Caco-2 (cell line): ENCODE results near the gene TUBGCP5. TPM values are rescaled to one million over a fixed set of nuclear protein-coding genes. Genes with fewer than 3 reads are reported as not detected.

Source experiments
- BruUV-seq: library from RNA; stranded (reverse); fragments of 400-500 nt; replicated peaks from 2 replicates; lab custom pipeline; 2021; lab: Mats Ljungman, UMichigan
- CTCF ChIA-PET: fragments of 300-600 bp; sonication (Branson Sonifier 250); formaldehyde crosslinking; loops from one replicate; lab custom pipeline; 2022; ENCODE audit warnings: antibody characterized with exemption; lab: Charles Lee
- POLR2A ChIA-PET: fragments of 300-600 bp; sonication (Branson Sonifier 250); formaldehyde crosslinking; loops from one replicate; lab custom pipeline; 2022; ENCODE audit warnings: antibody characterized with exemption; lab: Charles Lee
- DNase-seq, 2 experiments: peaks; one replicate each; pipeline versions ENCODE4 v3.0.0 to v3.0.0-alpha.2; 2020 to 2022
- H3K27me3 ChIP-seq: replicated peaks from 2 replicates; pipeline ENCODE4 v1.6.0; 2011; ENCODE audit warnings: low read length; ENCODE audit not compliant: control insufficient read depth, insufficient read depth
- H3K36me3 ChIP-seq: 2 replicates; pipeline ENCODE4 v1.5.1; 2011; ENCODE audit warnings: low read length; ENCODE audit not compliant: control insufficient read depth, insufficient read depth
- H3K4me1 ChIP-seq: fragments of 250-450 bp; sonication (Bioruptor Pico); 2 replicates; pipeline ENCODE4 v1.5.1; 2020; ENCODE audit warnings: mild to moderate bottlenecking
- H3K4me3 ChIP-seq: 2 replicates; pipeline ENCODE4 v1.5.1; 2011; ENCODE audit warnings: low read depth, mild to moderate bottlenecking, control low read depth, low read length
- H3K9me3 ChIP-seq: fragments of 250-450 bp; sonication (Bioruptor Pico); 2 replicates; pipeline ENCODE4 v1.5.1; 2020; ENCODE audit warnings: mild to moderate bottlenecking, moderate library complexity
- H3K27ac Mint-ChIP-seq: one replicate; pipeline ENCODE4 v1.8.0; 2022; ENCODE audit warnings: mixed read lengths; ENCODE audit not compliant: unreplicated experiment
- H3K27me3 Mint-ChIP-seq: one replicate; pipeline ENCODE4 v1.8.0; 2022; ENCODE audit warnings: mixed read lengths; ENCODE audit not compliant: insufficient read depth, unreplicated experiment
- H3K36me3 Mint-ChIP-seq: one replicate; pipeline ENCODE4 v1.8.0; 2022; ENCODE audit warnings: mild to moderate bottlenecking, mixed read lengths; ENCODE audit not compliant: insufficient read depth, unreplicated experiment
- H3K4me1 Mint-ChIP-seq: one replicate; pipeline ENCODE4 v1.8.0; 2022; ENCODE audit warnings: low read depth, mixed read lengths; ENCODE audit not compliant: unreplicated experiment
- H3K4me3 Mint-ChIP-seq: one replicate; pipeline ENCODE4 v1.8.0; 2022; ENCODE audit warnings: mild to moderate bottlenecking, moderate library complexity, mixed read lengths; ENCODE audit not compliant: unreplicated experiment
- H3K9me3 Mint-ChIP-seq: one replicate; pipeline ENCODE4 v1.8.0; 2022; ENCODE audit warnings: mixed read lengths; ENCODE audit not compliant: unreplicated experiment
- CTCF ChIP-seq, 2 experiments: fragments of 200-600 bp in 1 of 2; IDR thresholded peaks; 1 replicate in 1 of 2; 2 replicates in 1 of 2; pipeline versions ENCODE4 v1.5.1 to v1.8.0; 2011 to 2022; ENCODE audit warnings: antibody characterized with exemption in 1 of 2, control low read depth in 1 of 2, inconsistent platforms in 1 of 2, low read depth in 1 of 2, low read length in 1 of 2, mild to moderate bottlenecking in 1 of 2, moderate library complexity in 1 of 2; ENCODE audit not compliant: insufficient read depth in 1 of 2, severe bottlenecking in 1 of 2, unreplicated experiment in 1 of 2
- intact Hi-C: fragments of 100-400 bp; cut with micrococcal nuclease; formaldehyde crosslinking; loops from one replicate; pipeline ENCODE4 v1.10.0; 2022; ENCODE audit not compliant: unreplicated experiment
- total RNA-seq: library from RNA; stranded (reverse); gene quantifications from 2 replicates; pipeline ENCODE4 v1.2.3, GENCODE V29; 2022

The TUBGCP5 gene
- total RNA-seq, 1 experiment from 2014 or later, result 53.1 TPM

GRCh38 chr15:23069496-23070166 is 30.3 kb upstream of the TUBGCP5 start:
- CTCF ChIA-PET, result no interaction called here
- no peak overlapping the region for H3K27ac Mint-ChIP-seq

DNA sequence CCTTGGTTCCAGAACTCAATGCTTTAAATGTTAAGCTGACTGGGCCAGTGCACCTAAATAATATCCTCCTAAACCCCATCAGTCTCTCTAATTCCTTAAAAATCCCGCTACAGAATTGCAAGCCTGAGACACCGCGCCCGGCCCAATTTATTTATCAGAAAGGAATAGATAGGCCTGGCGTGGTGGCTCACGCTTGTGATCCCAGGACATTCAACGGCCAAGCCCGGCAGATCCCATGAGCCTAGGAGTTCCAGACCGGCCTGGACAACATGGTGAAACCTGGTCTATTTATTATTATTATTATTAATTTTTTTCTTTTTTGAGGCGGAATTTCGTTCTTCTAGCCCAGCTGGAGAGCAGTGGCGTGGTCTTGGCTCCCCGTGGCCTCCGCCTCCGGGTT is 28.0 kb upstream of the TUBGCP5 start:
- no TSS peak for BruUV-seq
- H3K9me3 Mint-ChIP-seq, result peaks cover 11% of the 10 kb centered on the region
- no peaks in the 10 kb centered on the region for H3K27me3 Mint-ChIP-seq
- no peak overlapping the region for H3K27ac Mint-ChIP-seq
- ChIA-PET POLR2A (no interaction called here), CTCF (no interaction called here)
- peak in 1 of 2 experiments; percentile 14 for DNase-seq
- no peaks in the 10 kb centered on the region for H3K36me3 Mint-ChIP-seq
- TF ChIP-seq CTCF (IDR thresholded peaks at IDR 0.05; ENCODE audit: insufficient read depth in 1 of 2, low read depth in 1 of 2, low read length in 1 of 2, severe bottlenecking in 1 of 2, unreplicated experiment in 1 of 2), result no peak
- Histone ChIP-seq H3K36me3 (no peaks in the 10 kb centered on the region), H3K4me3 (no peak overlapping the region), H3K4me1 (peaks cover 4% of the 10 kb centered on the region; the same call in 1 of the 2 replicates), H3K27me3 (no peaks in the 10 kb centered on the region), H3K9me3 (peaks cover 13% of the 10 kb centered on the region)
- H3K4me3 Mint-ChIP-seq, result no peak overlapping the region
- H3K4me1 Mint-ChIP-seq, result peaks cover 6% of the 10 kb centered on the region
- intact Hi-C loops, result no loop called here

More at GRCh38 chr15:23069496-23070166, 30.3 kb upstream of the TUBGCP5 start:
- BruUV-seq, result no TSS peak
- no peaks in the 10 kb centered on the region for H3K9me3 Mint-ChIP-seq
- Histone ChIP-seq H3K9me3 (peaks cover 8% of the 10 kb centered on the region), H3K36me3 (no peaks in the 10 kb centered on the region), H3K27me3 (no peaks in the 10 kb centered on the region; the same call in 1 of the 2 replicates), H3K4me3 (no peak overlapping the region), H3K4me1 (peaks cover 7% of the 10 kb centered on the region; the same call in 1 of the 2 replicates)
- POLR2A ChIA-PET, result no interaction called here
- H3K27me3 Mint-ChIP-seq, result no peaks in the 10 kb centered on the region
- H3K4me1 Mint-ChIP-seq, result peaks cover 16% of the 10 kb centered on the region
- intact Hi-C loops, result no loop called here
- DNase-seq, result peak in 1 of 2 experiments; percentile 22
- no peaks in the 10 kb centered on the region for H3K36me3 Mint-ChIP-seq
- peak; percentile 18 to 33 for TF ChIP-seq CTCF (IDR thresholded peaks at IDR 0.05; ENCODE audit: insufficient read depth in 1 of 2, low read depth in 1 of 2, low read length in 1 of 2, severe bottlenecking in 1 of 2, unreplicated experiment in 1 of 2)
- no peak overlapping the region for H3K4me3 Mint-ChIP-seq

- Mint-ChIP-seq H3K36me3 (no peaks in the 10 kb centered on the region), H3K9me3 (peaks cover 15% of the 10 kb centered on the region), H3K4me3 (no peak overlapping the region), H3K27ac (no peak overlapping the region), H3K4me1 (no peaks in the 10 kb centered on the region), H3K27me3 (no peaks in the 10 kb centered on the region)
- H3K27me3 ChIP-seq, result no peaks in the 10 kb centered on the region
- intact Hi-C loops, result no loop called here
- no TSS peak for BruUV-seq
- no peaks in the 10 kb centered on the region for H3K36me3 ChIP-seq
- no peaks in the 10 kb centered on the region for H3K4me1 ChIP-seq
- H3K4me3 ChIP-seq, result no peak overlapping the region
- DNase-seq, result peak in 1 of 2 experiments; percentile 19
- POLR2A ChIA-PET, result no interaction called here
- peaks cover 20% of the 10 kb centered on the region for H3K9me3 ChIP-seq
- CTCF ChIA-PET, result no interaction called here
- no peak for TF ChIP-seq CTCF (IDR thresholded peaks at IDR 0.05; ENCODE audit: insufficient read depth in 1 of 2, low read depth in 1 of 2, low read length in 1 of 2, severe bottlenecking in 1 of 2, unreplicated experiment in 1 of 2)
These were observed 26.5 kb upstream of the TUBGCP5 start for GRCh38 chr15:23065836-23066235.
